SK-N-SH (cell line): ENCODE results near the gene NUDT19. TPM values are rescaled to one million over a fixed set of nuclear protein-coding genes. Genes with fewer than 3 reads are reported as not detected.

ENCODE experiments used
- CTCF ChIA-PET: fragments of 300-600, 350-600 bp; formaldehyde crosslinking; extraction: SDS; loops from one replicate; lab custom pipeline; 2021; lab: Yijun Ruan, JAX
- POLR2A ChIA-PET: fragments of 350-600 bp; sonication (Branson Sonifier 250); formaldehyde crosslinking; extraction: SDS; loops from one replicate; lab custom pipeline; 2020; ENCODE audit warnings: antibody characterized with exemption, inconsistent platforms; lab: Yijun Ruan, JAX
- DNase-seq: peaks from one replicate; pipeline ENCODE4 v3.0.0; 2012
- H2AFZ ChIP-seq: fragments of 200-600 bp; sonication (generic); 2 replicates; pipeline ENCODE4 v1.8.1; 2016; ENCODE audit warnings: antibody characterized with exemption, mild to moderate bottlenecking, low read depth
- H3F3A ChIP-seq: fragments of 200-600 bp; sonication (generic); replicated peaks from 2 replicates; pipeline ENCODE3; 2016; ENCODE audit warnings: antibody characterized with exemption, mild to moderate bottlenecking; ENCODE audit not compliant: insufficient read depth
- H3K27ac ChIP-seq, 2 experiments: fragments of 200-500 bp in 1 of 2; fragments of 200-600 bp in 1 of 2; sonication (Bioruptor generic) in 1 of 2; sonication (generic), shearing (Covaris generic) in 1 of 2; 2 replicates each; pipeline versions ENCODE4 v1.5.1 to v1.6.1; 2014 to 2016; ENCODE audit warnings: low read depth in 2 of 2, inconsistent platforms in 1 of 2, low read length in 1 of 2, mild to moderate bottlenecking in 1 of 2, mixed read lengths in 1 of 2
- H3K27me3 ChIP-seq: fragments of 200-600 bp; sonication (generic), shearing (Covaris generic); 2 replicates; pipeline ENCODE4 v1.6.1; 2016; ENCODE audit warnings: mixed run types; ENCODE audit not compliant: insufficient read depth
- H3K36me3 ChIP-seq, 2 experiments: fragments of 200-500 bp in 1 of 2; fragments of 200-600 bp in 1 of 2; sonication (Bioruptor generic) in 1 of 2; sonication (generic) in 1 of 2; replicated peaks in 1 of 2; 2 replicates each; pipeline versions ENCODE3 to v1.5.1; 2014 to 2016; ENCODE audit warnings: low read length in 1 of 2, mild to moderate bottlenecking in 1 of 2; ENCODE audit not compliant: insufficient read depth in 2 of 2, control insufficient read depth in 1 of 2
- H3K4me1 ChIP-seq, 2 experiments: fragments of 200-500 bp in 1 of 2; fragments of 200-600 bp in 1 of 2; sonication (Bioruptor generic) in 1 of 2; sonication (generic), shearing (Covaris generic) in 1 of 2; 2 replicates each; pipeline versions ENCODE4 v1.5.1 to v1.6.1; 2014 to 2016; ENCODE audit warnings: low read depth in 1 of 2, low read length in 1 of 2, mixed run types in 1 of 2; ENCODE audit not compliant: insufficient read depth in 2 of 2, control insufficient read depth in 1 of 2
- H3K4me2 ChIP-seq: fragments of 200-600 bp; sonication (generic), shearing (Covaris generic); 2 replicates; pipeline ENCODE4 v1.6.1; 2017; ENCODE audit warnings: mixed run types
- H3K4me3 ChIP-seq, 2 experiments: fragments of 200-500 bp in 1 of 2; fragments of 200-600 bp in 1 of 2; sonication (Bioruptor generic) in 1 of 2; sonication (generic), shearing (Covaris generic) in 1 of 2; 2 replicates each; pipeline versions ENCODE4 v1.5.1 to v1.8.1; 2014 to 2016; ENCODE audit warnings: low read depth in 2 of 2, inconsistent platforms in 1 of 2, low read length in 1 of 2, mild to moderate bottlenecking in 1 of 2, mixed read lengths in 1 of 2, moderate library complexity in 1 of 2
- H3K79me2 ChIP-seq: fragments of 200-600 bp; sonication (generic); 2 replicates; pipeline ENCODE4 v1.8.1; 2017; ENCODE audit warnings: mild to moderate bottlenecking; ENCODE audit not compliant: insufficient read depth
- H3K9ac ChIP-seq: fragments of 200-600 bp; sonication (generic); 2 replicates; pipeline ENCODE4 v1.6.1; 2017; ENCODE audit warnings: mixed run types
- H3K9me2 ChIP-seq: fragments of 200-600 bp; sonication (generic); 2 replicates; pipeline ENCODE4 v1.6.1; 2017; ENCODE audit warnings: mixed run types
- H3K9me3 ChIP-seq: fragments of 200-600 bp; sonication (generic); 2 replicates; pipeline ENCODE4 v1.6.1; 2017; ENCODE audit warnings: mixed run types, mild to moderate bottlenecking, moderate library complexity
- H4K20me1 ChIP-seq: fragments of 200-600 bp; sonication (generic); 2 replicates; pipeline ENCODE4 v1.6.1; 2017; ENCODE audit warnings: mild to moderate bottlenecking, mixed run types; ENCODE audit not compliant: insufficient read depth
- CHD2 ChIP-seq: fragments of 150-350 bp; IDR thresholded peaks from 2 replicates; pipeline ENCODE4 v1.6.1; 2018; ENCODE audit warnings: low read length; ENCODE audit not compliant: partially characterized antibody
- ELF1 ChIP-seq: IDR thresholded peaks from 2 replicates; pipeline ENCODE4 v1.4.0; 2012
- EZH2phosphoT487 ChIP-seq: fragments of 200-600 bp; sonication (generic); IDR thresholded peaks from 2 replicates; pipeline ENCODE4 v1.6.1; 2017; ENCODE audit warnings: low read depth, mixed run types, mild to moderate bottlenecking, antibody characterized with exemption, moderate library complexity, borderline replicate concordance
- FOSL2 ChIP-seq: IDR thresholded peaks from 2 replicates; pipeline ENCODE4 v1.4.0; 2012; ENCODE audit warnings: low read depth, mild to moderate bottlenecking, moderate library complexity, borderline replicate concordance
- GATA2 ChIP-seq: sonication (generic); formaldehyde crosslinking; IDR thresholded peaks from 2 replicates; pipeline ENCODE4 v1.5.0; 2020; ENCODE audit warnings: mild to moderate bottlenecking, missing genetic modification reagents
- JUND ChIP-seq: IDR thresholded peaks from 2 replicates; pipeline ENCODE4 v1.4.0; 2012
- MEF2A ChIP-seq: IDR thresholded peaks from 2 replicates; pipeline ENCODE4 v1.4.0; 2012; ENCODE audit warnings: low read depth, borderline replicate concordance
- PBX3 ChIP-seq: IDR thresholded peaks from 2 replicates; pipeline ENCODE4; 2012
- POLR2AphosphoS5 ChIP-seq: IDR thresholded peaks from 2 replicates; pipeline ENCODE4 v1.6.1; 2012; ENCODE audit warnings: low read depth, low read length
- RCOR1 ChIP-seq: fragments of 150-350 bp; IDR thresholded peaks from 2 replicates; pipeline ENCODE4 v1.6.1; 2017; ENCODE audit warnings: antibody characterized with exemption, low read length
- RFX5 ChIP-seq: IDR thresholded peaks from 2 replicates; pipeline ENCODE4 v1.6.1; 2012; ENCODE audit warnings: mild to moderate bottlenecking, improper control_type of control experiment, low read length
- SIN3A ChIP-seq: IDR thresholded peaks from 2 replicates; pipeline ENCODE4 v1.6.1; 2012; ENCODE audit warnings: low read depth, mild to moderate bottlenecking, low read length, moderate library complexity, borderline replicate concordance
- SMC3 ChIP-seq: IDR thresholded peaks from 2 replicates; pipeline ENCODE4 v1.6.1; 2012; ENCODE audit warnings: low read depth, low read length, improper control_type of control experiment
- TAF1 ChIP-seq: IDR thresholded peaks from 2 replicates; pipeline ENCODE4 v1.6.1; 2012; ENCODE audit warnings: low read depth, mild to moderate bottlenecking, low read length, moderate library complexity, borderline replicate concordance
- TCF12 ChIP-seq: IDR thresholded peaks from 2 replicates; pipeline ENCODE4 v1.4.0; 2012
- TEAD4 ChIP-seq: IDR thresholded peaks from 2 replicates; pipeline ENCODE4 v1.4.0; 2012; ENCODE audit warnings: mild to moderate bottlenecking, borderline replicate concordance; ENCODE audit not compliant: insufficient read depth
- WGBS: methylation state at CpG from one replicate; pipeline ENCODE4 v1.1.6; 2017; ENCODE audit warnings: low lambda C conversion rate; 5-methylcytosine and 5-hydroxymethylcytosine counted together
- polyA plus RNA-seq, 3 experiments: library from polyadenylated mRNA; depleted of rRNA; stranded (reverse); fragments of >200 nt; gene quantifications; 2 replicates each; pipeline ENCODE4 v1.2.3, GENCODE V29; 2012
- TF ChIP-seq, protein P1 (sequence below): IDR thresholded peaks from 2 replicates; pipeline ENCODE4 v1.4.0; 2012; ENCODE audit warnings: low read depth
- TF ChIP-seq, protein P2 (sequence below): fragments of 150-350 bp; IDR thresholded peaks from 2 replicates; pipeline ENCODE4 v1.6.1; 2016; ENCODE audit warnings: mild to moderate bottlenecking, low read depth, low read length
- TF ChIP-seq, protein P3 (sequence below): IDR thresholded peaks from 2 replicates; pipeline ENCODE4 v1.4.0; 2012; ENCODE audit warnings: low read depth, borderline replicate concordance
- TF ChIP-seq, protein P4 (sequence below): fragments of 150-350 bp; IDR thresholded peaks from 2 replicates; pipeline ENCODE4 v1.6.1; 2017; ENCODE audit warnings: antibody characterized with exemption, low read length, low read depth, borderline replicate concordance
- TF ChIP-seq, protein P5 (sequence below): IDR thresholded peaks from 2 replicates; pipeline ENCODE4 v1.6.1; 2012; ENCODE audit warnings: mild to moderate bottlenecking, low read depth, low read length, moderate library complexity

Gene NUDT19
- polyA plus RNA-seq, 1 of the 3 experiments (the other 2 are of a cell fraction): 6.2 TPM

- no peaks in the 10 kb centered on the region for H3K79me2 ChIP-seq
- H3K9me2 ChIP-seq: no peaks in the 10 kb centered on the region
- H3K4me2 ChIP-seq: no peak overlapping the region
- H3K4me1 ChIP-seq: 0 out of 4 replicates have a peak, but pooled peaks cover 0 to 6% of the 10 kb centered on the region in 2 experiments
- no peak overlapping the region for H3K27ac ChIP-seq
- H4K20me1 ChIP-seq: no peaks in the 10 kb centered on the region
- H3K4me3 ChIP-seq: no peak overlapping the region
- H3K9me3 ChIP-seq: no peaks in the 10 kb centered on the region
- H3F3A ChIP-seq: peaks cover 6% of the 10 kb centered on the region
- no peak for DNase-seq
- H3K9ac ChIP-seq: no peak overlapping the region
- TF ChIP-seq RFX5 (no peak), POLR2AphosphoS5 (no peak), CHD2 (no peak), FOSL2 (no peak), TCF12 (no peak), EZH2phosphoT487 (no peak), SIN3A (no peak), TEAD4 (no peak)
- TF ChIP-seq, protein P1, sequence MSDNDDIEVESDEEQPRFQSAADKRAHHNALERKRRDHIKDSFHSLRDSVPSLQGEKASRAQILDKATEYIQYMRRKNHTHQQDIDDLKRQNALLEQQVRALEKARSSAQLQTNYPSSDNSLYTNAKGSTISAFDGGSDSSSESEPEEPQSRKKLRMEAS: no peak
- TF ChIP-seq, protein P2, sequence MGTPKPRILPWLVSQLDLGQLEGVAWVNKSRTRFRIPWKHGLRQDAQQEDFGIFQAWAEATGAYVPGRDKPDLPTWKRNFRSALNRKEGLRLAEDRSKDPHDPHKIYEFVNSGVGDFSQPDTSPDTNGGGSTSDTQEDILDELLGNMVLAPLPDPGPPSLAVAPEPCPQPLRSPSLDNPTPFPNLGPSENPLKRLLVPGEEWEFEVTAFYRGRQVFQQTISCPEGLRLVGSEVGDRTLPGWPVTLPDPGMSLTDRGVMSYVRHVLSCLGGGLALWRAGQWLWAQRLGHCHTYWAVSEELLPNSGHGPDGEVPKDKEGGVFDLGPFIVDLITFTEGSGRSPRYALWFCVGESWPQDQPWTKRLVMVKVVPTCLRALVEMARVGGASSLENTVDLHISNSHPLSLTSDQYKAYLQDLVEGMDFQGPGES: no peak
- TF ChIP-seq, protein P3, sequence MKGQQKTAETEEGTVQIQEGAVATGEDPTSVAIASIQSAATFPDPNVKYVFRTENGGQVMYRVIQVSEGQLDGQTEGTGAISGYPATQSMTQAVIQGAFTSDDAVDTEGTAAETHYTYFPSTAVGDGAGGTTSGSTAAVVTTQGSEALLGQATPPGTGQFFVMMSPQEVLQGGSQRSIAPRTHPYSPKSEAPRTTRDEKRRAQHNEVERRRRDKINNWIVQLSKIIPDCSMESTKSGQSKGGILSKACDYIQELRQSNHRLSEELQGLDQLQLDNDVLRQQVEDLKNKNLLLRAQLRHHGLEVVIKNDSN: no peak
- TF ChIP-seq, protein P4, sequence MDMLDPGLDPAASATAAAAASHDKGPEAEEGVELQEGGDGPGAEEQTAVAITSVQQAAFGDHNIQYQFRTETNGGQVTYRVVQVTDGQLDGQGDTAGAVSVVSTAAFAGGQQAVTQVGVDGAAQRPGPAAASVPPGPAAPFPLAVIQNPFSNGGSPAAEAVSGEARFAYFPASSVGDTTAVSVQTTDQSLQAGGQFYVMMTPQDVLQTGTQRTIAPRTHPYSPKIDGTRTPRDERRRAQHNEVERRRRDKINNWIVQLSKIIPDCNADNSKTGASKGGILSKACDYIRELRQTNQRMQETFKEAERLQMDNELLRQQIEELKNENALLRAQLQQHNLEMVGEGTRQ: no peak
- H3K36me3 ChIP-seq: no peaks in the 10 kb centered on the region
- ChIA-PET CTCF (no interaction called here), POLR2A (no interaction called here)
- H3K27me3 ChIP-seq: no peaks in the 10 kb centered on the region
- WGBS: 41% methylated on average over 2 of the region's 2 CpGs
- no peak overlapping the region for H2AFZ ChIP-seq
These were observed 59.4 kb downstream of the NUDT19 start for GRCh38 chr19:32751066-32751465.

DNA sequence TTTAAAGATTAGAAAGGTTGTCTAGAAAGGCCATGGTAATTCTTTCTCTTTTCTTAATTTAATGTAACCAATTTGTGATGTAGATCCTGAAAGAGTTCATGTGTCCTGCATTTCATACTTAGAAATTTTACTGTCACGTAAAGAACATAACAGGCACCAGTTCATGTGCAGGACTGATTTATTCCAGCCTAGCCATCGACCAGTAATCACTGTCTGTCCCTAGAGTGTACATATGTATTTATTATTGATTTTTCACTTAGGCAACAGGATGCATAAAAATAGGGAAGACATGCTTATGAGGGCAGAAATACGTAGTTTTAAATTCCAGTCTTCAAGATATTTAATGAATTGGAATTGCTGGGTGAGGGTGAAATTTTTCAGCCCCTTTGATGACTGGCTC, 65.6 kb downstream of the NUDT19 start:
- Histone ChIP-seq H3K4me2 (no peak overlapping the region), H3K36me3 (no peaks in the 10 kb centered on the region), H3K27ac (no peak overlapping the region), H2AFZ (no peak overlapping the region), H3K79me2 (no peaks in the 10 kb centered on the region), H3F3A (no peaks in the 10 kb centered on the region), H3K9me2 (no peaks in the 10 kb centered on the region), H3K4me1 (no peaks in the 10 kb centered on the region), H3K27me3 (no peaks in the 10 kb centered on the region), H3K9ac (no peak overlapping the region), H3K9me3 (no peaks in the 10 kb centered on the region), H4K20me1 (no peaks in the 10 kb centered on the region), H3K4me3 (no peak overlapping the region)
- 38% methylated on average over 3 of the region's 3 CpGs for WGBS
- ChIA-PET CTCF (no interaction called here), POLR2A (no interaction called here)
- no peak for DNase-seq
- no peak for TF ChIP-seq MEF2A
- no peak for TF ChIP-seq TAF1
- TF ChIP-seq RCOR1: no peak
- TF ChIP-seq, protein P5, sequence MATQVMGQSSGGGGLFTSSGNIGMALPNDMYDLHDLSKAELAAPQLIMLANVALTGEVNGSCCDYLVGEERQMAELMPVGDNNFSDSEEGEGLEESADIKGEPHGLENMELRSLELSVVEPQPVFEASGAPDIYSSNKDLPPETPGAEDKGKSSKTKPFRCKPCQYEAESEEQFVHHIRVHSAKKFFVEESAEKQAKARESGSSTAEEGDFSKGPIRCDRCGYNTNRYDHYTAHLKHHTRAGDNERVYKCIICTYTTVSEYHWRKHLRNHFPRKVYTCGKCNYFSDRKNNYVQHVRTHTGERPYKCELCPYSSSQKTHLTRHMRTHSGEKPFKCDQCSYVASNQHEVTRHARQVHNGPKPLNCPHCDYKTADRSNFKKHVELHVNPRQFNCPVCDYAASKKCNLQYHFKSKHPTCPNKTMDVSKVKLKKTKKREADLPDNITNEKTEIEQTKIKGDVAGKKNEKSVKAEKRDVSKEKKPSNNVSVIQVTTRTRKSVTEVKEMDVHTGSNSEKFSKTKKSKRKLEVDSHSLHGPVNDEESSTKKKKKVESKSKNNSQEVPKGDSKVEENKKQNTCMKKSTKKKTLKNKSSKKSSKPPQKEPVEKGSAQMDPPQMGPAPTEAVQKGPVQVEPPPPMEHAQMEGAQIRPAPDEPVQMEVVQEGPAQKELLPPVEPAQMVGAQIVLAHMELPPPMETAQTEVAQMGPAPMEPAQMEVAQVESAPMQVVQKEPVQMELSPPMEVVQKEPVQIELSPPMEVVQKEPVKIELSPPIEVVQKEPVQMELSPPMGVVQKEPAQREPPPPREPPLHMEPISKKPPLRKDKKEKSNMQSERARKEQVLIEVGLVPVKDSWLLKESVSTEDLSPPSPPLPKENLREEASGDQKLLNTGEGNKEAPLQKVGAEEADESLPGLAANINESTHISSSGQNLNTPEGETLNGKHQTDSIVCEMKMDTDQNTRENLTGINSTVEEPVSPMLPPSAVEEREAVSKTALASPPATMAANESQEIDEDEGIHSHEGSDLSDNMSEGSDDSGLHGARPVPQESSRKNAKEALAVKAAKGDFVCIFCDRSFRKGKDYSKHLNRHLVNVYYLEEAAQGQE: no peak
- no peak for TF ChIP-seq ELF1
- no peak for TF ChIP-seq SMC3
- TF ChIP-seq GATA2 (CRISPR knock-in tag): no peak
- no peak for TF ChIP-seq PBX3
- TF ChIP-seq JUND: no peak
- TF ChIP-seq, protein P4: no peak
